SK-N-SH treated with all-trans-retinoic acid at 6 μM for 48 hours (cell line): Measurements from ENCODE around the gene SULT6B1.
"Not testable (repeated sequence)": the region's sequence is repeated elsewhere in the genome, so short reads cannot be mapped to it uniquely, and the experiment has no call there.

Experiments
- ATAC-seq: fragments of 200-7000 bp; cut with Tn5 transposase; 3 replicates; pipeline ENCODE4 v1.9.1; 2020; ENCODE audit warnings: mild to moderate bottlenecking, moderate library complexity
- ARNTL ChIP-seq: fragments of 450-650 bp; formaldehyde crosslinking; IDR thresholded peaks from 2 replicates; pipeline ENCODE4 v1.5.0; 2020; ENCODE audit warnings: low read depth, mild to moderate bottlenecking, moderate library complexity, borderline replicate concordance
- BACH2 ChIP-seq: fragments of 250-450 bp; sonication (Bioruptor Pico); IDR thresholded peaks from 2 replicates; pipeline ENCODE4 v1.9.0; 2021; ENCODE audit warnings: mild to moderate bottlenecking, borderline replicate concordance
- CREB5 ChIP-seq: fragments of 250-450 bp; sonication (Bioruptor Pico); IDR thresholded peaks from 2 replicates; pipeline ENCODE4 v1.5.1; 2020; ENCODE audit warnings: low read depth, mild to moderate bottlenecking, moderate library complexity
- CSDC2 ChIP-seq: fragments of 250-450 bp; sonication (Bioruptor Pico); IDR thresholded peaks from 2 replicates; pipeline ENCODE4 v1.5.0; 2020; ENCODE audit warnings: mild to moderate bottlenecking, moderate library complexity
- ESRRG ChIP-seq: fragments of 250-450 bp; sonication (Bioruptor Pico); IDR thresholded peaks from 2 replicates; pipeline ENCODE4 v1.6.1; 2021; ENCODE audit warnings: mild to moderate bottlenecking
- GLIS3 ChIP-seq: fragments of 250-450 bp; sonication (Bioruptor Pico); IDR thresholded peaks from 2 replicates; pipeline ENCODE4 v1.5.0; 2020; ENCODE audit warnings: mild to moderate bottlenecking, moderate library complexity
- ISL1 ChIP-seq: fragments of 250-450 bp; sonication (Bioruptor Pico); IDR thresholded peaks from 2 replicates; pipeline ENCODE4 v2.1.2; 2022; ENCODE audit warnings: mild to moderate bottlenecking, moderate library complexity
- OSR1 ChIP-seq: fragments of 250-450 bp; sonication (Bioruptor Pico); IDR thresholded peaks from 2 replicates; pipeline ENCODE4 v1.8.0; 2022; ENCODE audit warnings: moderate library complexity, mild to moderate bottlenecking, inconsistent platforms
- POU6F1 ChIP-seq: fragments of 250-450 bp; sonication (Bioruptor Pico); IDR thresholded peaks from 2 replicates; pipeline ENCODE4 v1.8.0; 2021; ENCODE audit warnings: low read depth, mild to moderate bottlenecking, moderate library complexity, borderline replicate concordance
- PPARA ChIP-seq: fragments of 250-450 bp; sonication (Bioruptor Pico); IDR thresholded peaks from 2 replicates; pipeline ENCODE4 v1.5.0; 2020; ENCODE audit warnings: mild to moderate bottlenecking, borderline replicate concordance
- RARB ChIP-seq: fragments of 250-450 bp; sonication (Bioruptor Pico); IDR thresholded peaks from 2 replicates; pipeline ENCODE4 v1.8.0; 2021; ENCODE audit warnings: mild to moderate bottlenecking, moderate library complexity
- SNAI2 ChIP-seq: fragments of 250-450 bp; sonication (Bioruptor Pico); IDR thresholded peaks from 2 replicates; pipeline ENCODE4 v1.5.0; 2020; ENCODE audit warnings: mild to moderate bottlenecking, moderate library complexity
- TCF4 ChIP-seq: fragments of 250-450 bp; sonication (Bioruptor Pico); IDR thresholded peaks from 2 replicates; pipeline ENCODE4 v1.8.0; 2021; ENCODE audit warnings: mild to moderate bottlenecking, moderate library complexity, borderline replicate concordance
- ZC3H10 ChIP-seq: fragments of 250-450 bp; sonication (Bioruptor Pico); IDR thresholded peaks from 2 replicates; pipeline ENCODE4 v1.5.1; 2021; ENCODE audit warnings: mild to moderate bottlenecking, moderate library complexity
- ZFP3 ChIP-seq: fragments of 250-450 bp; sonication (Bioruptor Pico); IDR thresholded peaks from 2 replicates; pipeline ENCODE4 v1.5.0; 2020; ENCODE audit warnings: mild to moderate bottlenecking, moderate library complexity
- ZFP30 ChIP-seq: fragments of 450-650 bp; formaldehyde crosslinking; IDR thresholded peaks from 2 replicates; pipeline ENCODE4 v1.5.0; 2022; ENCODE audit warnings: mild to moderate bottlenecking, moderate library complexity
- ZNF565 ChIP-seq: fragments of 450-650 bp; formaldehyde crosslinking; conservative IDR thresholded peaks from 2 replicates; pipeline ENCODE4 v1.5.0; 2020; ENCODE audit warnings: low read depth, mild to moderate bottlenecking, moderate library complexity
- ZNF70 ChIP-seq: fragments of 450-650 bp; formaldehyde crosslinking; IDR thresholded peaks from 2 replicates; pipeline ENCODE4 v1.5.0; 2020; ENCODE audit warnings: mild to moderate bottlenecking, moderate library complexity
- TF ChIP-seq, protein P1 (sequence below): fragments of 250-450 bp; sonication (Bioruptor Pico); IDR thresholded peaks from 2 replicates; pipeline ENCODE4 v1.5.1; 2021; ENCODE audit warnings: mild to moderate bottlenecking, moderate library complexity
- TF ChIP-seq, protein P2 (sequence below): fragments of 250-450 bp; sonication (Bioruptor Pico); IDR thresholded peaks from 2 replicates; pipeline ENCODE4 v1.8.0; 2020; ENCODE audit warnings: mild to moderate bottlenecking, moderate library complexity, borderline replicate concordance
- TF ChIP-seq, protein P3 (sequence below): fragments of 250-450 bp; sonication (Bioruptor Pico); IDR thresholded peaks from 2 replicates; pipeline ENCODE4 v1.5.0; 2020; ENCODE audit warnings: mild to moderate bottlenecking, moderate library complexity

The SULT6B1 gene

GRCh38 chr2:37195862-37196319 is 7.4 kb upstream of the SULT6B1 start:
- 0 out of 2 replicates have a peak, but pooled peaks have one; percentile 7 for TF ChIP-seq ISL1 (CRISPR knock-in tag)
- TF ChIP-seq, all 23 proteins: peak for 1; not testable (repeated sequence) for 22
- not testable (repeated sequence) for ATAC-seq

DNA sequence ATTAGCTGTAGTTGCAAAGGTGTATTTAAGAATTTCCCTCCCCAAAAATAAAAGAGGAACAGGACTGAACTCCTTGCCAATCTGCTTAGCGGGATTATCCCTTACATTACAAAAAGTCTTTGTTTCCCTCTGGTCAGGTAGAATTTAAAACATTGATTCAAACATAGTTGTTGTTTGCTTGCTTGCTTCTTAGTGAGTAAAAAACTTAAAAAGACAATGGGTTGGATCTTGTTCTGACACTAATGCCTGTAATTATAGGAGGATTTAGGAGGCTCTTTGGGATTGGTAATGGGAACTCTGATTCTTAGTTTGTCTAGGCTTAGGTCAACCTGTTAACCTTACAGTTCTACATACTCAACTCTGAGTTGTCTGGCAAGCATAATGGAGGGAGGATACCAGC is 4.1 kb upstream of the SULT6B1 start:
- ATAC-seq = no peak
- no peak for TF ChIP-seq PPARA (CRISPR knock-in tag)
- TF ChIP-seq, protein P1, sequence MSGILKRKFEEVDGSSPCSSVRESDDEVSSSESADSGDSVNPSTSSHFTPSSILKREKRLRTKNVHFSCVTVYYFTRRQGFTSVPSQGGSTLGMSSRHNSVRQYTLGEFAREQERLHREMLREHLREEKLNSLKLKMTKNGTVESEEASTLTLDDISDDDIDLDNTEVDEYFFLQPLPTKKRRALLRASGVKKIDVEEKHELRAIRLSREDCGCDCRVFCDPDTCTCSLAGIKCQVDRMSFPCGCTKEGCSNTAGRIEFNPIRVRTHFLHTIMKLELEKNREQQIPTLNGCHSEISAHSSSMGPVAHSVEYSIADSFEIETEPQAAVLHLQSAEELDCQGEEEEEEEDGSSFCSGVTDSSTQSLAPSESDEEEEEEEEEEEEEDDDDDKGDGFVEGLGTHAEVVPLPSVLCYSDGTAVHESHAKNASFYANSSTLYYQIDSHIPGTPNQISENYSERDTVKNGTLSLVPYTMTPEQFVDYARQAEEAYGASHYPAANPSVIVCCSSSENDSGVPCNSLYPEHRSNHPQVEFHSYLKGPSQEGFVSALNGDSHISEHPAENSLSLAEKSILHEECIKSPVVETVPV = no peak
- TF ChIP-seq, all 23 proteins: peak for 0

GRCh38 chr2:37191747-37192146 is 3.3 kb upstream of the SULT6B1 start:
- no peak for ATAC-seq
- no peak for TF ChIP-seq OSR1 (CRISPR knock-in tag)
- TF ChIP-seq POU6F1 (CRISPR knock-in tag) = no peak
- TF ChIP-seq ZNF565 (CRISPR knock-in tag) = no peak
- TF ChIP-seq ZFP30 = no peak
- TF ChIP-seq, protein P2, sequence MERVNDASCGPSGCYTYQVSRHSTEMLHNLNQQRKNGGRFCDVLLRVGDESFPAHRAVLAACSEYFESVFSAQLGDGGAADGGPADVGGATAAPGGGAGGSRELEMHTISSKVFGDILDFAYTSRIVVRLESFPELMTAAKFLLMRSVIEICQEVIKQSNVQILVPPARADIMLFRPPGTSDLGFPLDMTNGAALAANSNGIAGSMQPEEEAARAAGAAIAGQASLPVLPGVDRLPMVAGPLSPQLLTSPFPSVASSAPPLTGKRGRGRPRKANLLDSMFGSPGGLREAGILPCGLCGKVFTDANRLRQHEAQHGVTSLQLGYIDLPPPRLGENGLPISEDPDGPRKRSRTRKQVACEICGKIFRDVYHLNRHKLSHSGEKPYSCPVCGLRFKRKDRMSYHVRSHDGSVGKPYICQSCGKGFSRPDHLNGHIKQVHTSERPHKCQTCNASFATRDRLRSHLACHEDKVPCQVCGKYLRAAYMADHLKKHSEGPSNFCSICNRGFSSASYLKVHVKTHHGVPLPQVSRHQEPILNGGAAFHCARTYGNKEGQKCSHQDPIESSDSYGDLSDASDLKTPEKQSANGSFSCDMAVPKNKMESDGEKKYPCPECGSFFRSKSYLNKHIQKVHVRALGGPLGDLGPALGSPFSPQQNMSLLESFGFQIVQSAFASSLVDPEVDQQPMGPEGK (CRISPR knock-in tag) = no peak
- TF ChIP-seq BACH2 = no peak
- TF ChIP-seq ZC3H10 = no peak
- no peak for TF ChIP-seq ESRRG
- TF ChIP-seq, protein P1 = no peak
- no peak for TF ChIP-seq SNAI2 (CRISPR knock-in tag)
- no peak for TF ChIP-seq TCF4 (CRISPR knock-in tag)
- TF ChIP-seq, protein P3, sequence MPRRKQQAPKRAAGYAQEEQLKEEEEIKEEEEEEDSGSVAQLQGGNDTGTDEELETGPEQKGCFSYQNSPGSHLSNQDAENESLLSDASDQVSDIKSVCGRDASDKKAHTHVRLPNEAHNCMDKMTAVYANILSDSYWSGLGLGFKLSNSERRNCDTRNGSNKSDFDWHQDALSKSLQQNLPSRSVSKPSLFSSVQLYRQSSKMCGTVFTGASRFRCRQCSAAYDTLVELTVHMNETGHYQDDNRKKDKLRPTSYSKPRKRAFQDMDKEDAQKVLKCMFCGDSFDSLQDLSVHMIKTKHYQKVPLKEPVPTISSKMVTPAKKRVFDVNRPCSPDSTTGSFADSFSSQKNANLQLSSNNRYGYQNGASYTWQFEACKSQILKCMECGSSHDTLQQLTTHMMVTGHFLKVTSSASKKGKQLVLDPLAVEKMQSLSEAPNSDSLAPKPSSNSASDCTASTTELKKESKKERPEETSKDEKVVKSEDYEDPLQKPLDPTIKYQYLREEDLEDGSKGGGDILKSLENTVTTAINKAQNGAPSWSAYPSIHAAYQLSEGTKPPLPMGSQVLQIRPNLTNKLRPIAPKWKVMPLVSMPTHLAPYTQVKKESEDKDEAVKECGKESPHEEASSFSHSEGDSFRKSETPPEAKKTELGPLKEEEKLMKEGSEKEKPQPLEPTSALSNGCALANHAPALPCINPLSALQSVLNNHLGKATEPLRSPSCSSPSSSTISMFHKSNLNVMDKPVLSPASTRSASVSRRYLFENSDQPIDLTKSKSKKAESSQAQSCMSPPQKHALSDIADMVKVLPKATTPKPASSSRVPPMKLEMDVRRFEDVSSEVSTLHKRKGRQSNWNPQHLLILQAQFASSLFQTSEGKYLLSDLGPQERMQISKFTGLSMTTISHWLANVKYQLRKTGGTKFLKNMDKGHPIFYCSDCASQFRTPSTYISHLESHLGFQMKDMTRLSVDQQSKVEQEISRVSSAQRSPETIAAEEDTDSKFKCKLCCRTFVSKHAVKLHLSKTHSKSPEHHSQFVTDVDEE (CRISPR knock-in tag) = no peak
- TF ChIP-seq CSDC2 (CRISPR knock-in tag) = no peak
- TF ChIP-seq GLIS3 (CRISPR knock-in tag) = no peak
- no peak for TF ChIP-seq RARB
- no peak for TF ChIP-seq ZFP3 (CRISPR knock-in tag)

- no peak for ATAC-seq
- TF ChIP-seq GLIS3 (CRISPR knock-in tag) = no peak
- no peak for TF ChIP-seq ESRRG
- TF ChIP-seq, protein P1 = no peak
- TF ChIP-seq ISL1 (CRISPR knock-in tag) = no peak
- TF ChIP-seq ARNTL (CRISPR knock-in tag) = no peak
- TF ChIP-seq CREB5 (CRISPR knock-in tag) = no peak
- no peak for TF ChIP-seq TCF4 (CRISPR knock-in tag)
- no peak for TF ChIP-seq POU6F1 (CRISPR knock-in tag)
- no peak for TF ChIP-seq ZNF70 (CRISPR knock-in tag)
Observed at GRCh38 chr2:37191253-37191652, 2.8 kb upstream of the SULT6B1 start.
